GM13976 (cell line): ENCODE data around the gene SLC35A4.

ENCODE experiments used
- DNase-seq: peaks from one replicate; pipeline ENCODE4 v3.0.0; 2012; ENCODE audit warnings: low spot score
- CTCF ChIP-seq: IDR thresholded peaks from 2 replicates; pipeline ENCODE4 v1.5.1; 2012; ENCODE audit warnings: borderline replicate concordance, mild to moderate bottlenecking; ENCODE audit not compliant: insufficient read depth; ENCODE audit errors: extremely low read depth, missing control alignments, control extremely low read depth
- in situ Hi-C: fragments of 300-500 bp; cut with MboI; formaldehyde crosslinking; loops from one replicate; pipeline ENCODE4 v1.12.0; 2022; ENCODE audit warnings: low sequenced_read_pairs, mixed read lengths, inconsistent platforms; ENCODE audit not compliant: unreplicated experiment

Gene SLC35A4

DNA sequence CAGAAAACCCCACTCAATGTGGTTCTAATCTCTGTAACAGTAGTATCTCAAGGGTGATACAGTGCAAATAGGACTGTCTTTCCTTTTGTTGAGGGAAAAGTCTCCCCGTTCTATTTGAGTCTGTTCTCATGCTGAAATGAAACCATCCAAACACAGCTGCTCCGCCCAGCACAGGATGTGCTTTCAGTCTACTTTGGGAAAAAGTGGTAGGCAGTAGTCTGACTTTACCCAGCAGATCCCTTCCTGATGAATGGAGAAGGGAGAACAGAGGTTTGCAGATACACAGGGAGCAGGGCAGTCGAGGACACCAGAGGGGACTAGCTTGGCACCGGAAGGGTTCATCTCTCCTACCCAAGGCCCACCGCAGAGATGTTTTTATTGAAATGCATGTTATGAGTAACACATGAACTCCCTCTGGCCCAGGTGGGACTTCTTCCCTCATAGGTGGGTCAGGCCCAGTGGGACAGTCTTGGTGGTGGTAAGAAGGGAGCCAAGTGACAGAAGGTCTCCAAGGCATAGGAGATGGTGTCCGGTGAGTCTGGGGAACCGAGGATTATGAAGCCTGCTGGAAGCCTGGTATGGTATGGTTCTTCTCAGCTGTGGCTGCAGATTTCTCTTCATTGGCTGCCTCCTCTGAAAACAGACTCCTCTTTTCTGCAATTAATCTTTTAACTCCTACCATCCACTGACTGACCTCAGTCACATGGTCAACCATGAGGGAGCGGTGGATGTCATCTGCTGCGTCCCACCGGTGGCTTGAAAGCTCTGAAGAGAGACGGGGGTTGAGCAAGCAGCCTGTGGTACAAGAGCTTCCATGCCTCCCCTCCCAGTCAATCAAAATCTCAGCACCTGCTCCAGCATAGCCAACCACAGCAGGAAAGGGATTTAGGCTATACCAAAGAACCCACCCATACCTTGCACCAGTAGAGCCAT is 14.2 kb upstream of the SLC35A4 start:
- DNase-seq = no peak
- TF ChIP-seq CTCF = no peak
- in situ Hi-C loops = no loop called here

- in situ Hi-C loops = no loop called here
- no peak for DNase-seq
- no peak for TF ChIP-seq CTCF
These were observed 12.8 kb upstream of the SLC35A4 start for GRCh38 chr5:140551872-140552271.

DNA sequence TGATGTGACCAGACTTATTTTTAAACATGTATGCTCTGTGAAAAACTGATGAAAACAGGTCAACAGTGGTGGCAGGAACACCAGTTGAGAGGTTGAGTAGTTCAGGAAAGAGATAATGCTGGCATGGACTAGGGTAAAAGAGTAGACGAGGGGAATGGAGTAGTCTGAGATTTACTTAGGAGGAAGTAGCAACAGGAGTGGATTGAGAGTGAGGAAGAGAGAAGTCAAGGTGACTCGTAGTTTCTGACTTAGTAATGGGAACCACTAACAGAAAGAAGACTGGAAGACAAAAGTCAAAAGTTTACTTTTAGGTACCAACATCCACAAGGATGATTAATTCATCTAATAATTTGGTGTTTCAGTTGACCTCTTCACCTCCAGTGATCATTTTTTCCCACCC is 11.0 kb upstream of the SLC35A4 start:
- no peak for TF ChIP-seq CTCF
- in situ Hi-C loops = no loop called here
- DNase-seq = no peak

GRCh38 chr5:140554454-140554853 is 10.2 kb upstream of the SLC35A4 start:
- in situ Hi-C loops = no loop called here
- no peak for TF ChIP-seq CTCF

DNA sequence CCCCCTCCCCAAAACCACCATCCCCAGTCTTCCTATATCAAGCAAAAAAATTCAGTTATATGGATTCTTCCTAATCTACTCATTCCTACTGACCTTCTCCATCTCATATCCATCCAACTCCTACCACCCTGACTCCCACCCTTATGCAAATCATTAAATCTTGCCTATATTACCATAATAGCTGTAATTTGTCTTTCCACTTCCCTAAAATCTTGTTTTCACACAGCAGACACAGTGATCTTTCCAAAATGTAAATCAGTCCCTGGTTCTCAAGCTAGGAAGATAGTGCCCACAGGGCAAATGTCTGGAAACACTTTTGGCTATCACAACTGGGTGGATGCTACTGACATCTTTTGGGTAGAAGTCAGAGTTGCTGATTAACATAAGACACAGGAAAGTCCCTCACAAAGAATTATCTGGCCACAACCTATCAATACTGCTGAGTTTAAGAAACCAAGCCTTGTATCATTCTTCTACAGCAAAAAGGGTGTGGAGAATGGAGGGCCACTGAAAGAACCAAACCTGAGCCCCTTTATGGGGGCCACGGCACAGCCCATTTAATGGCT is 8.8 kb upstream of the SLC35A4 start:
- TF ChIP-seq CTCF = no peak
- no peak for DNase-seq
- in situ Hi-C loops = no loop called here

More at GRCh38 chr5:140554454-140554853, 10.2 kb upstream of the SLC35A4 start:
- DNase-seq = no peak

DNA sequence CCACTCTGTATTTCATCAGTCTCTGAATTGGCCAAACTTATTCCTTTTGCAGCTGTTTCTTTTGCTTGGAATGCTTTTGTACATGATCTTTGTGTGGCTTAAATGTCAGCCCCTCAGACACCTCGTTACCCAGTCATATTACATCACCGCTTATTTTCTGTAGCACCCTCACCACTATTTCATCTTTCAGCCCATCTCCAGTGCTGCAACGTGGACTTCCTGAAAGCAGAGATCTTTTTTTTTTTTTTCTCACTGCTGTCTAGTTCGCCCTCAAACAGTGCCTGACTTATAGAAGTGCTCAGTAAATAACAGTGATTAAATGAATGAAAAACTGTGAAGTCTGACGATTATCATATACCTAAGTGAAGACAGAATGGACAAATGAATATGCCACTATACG is 8.2 kb upstream of the SLC35A4 start:
- TF ChIP-seq CTCF = no peak
- in situ Hi-C loops = no loop called here
- DNase-seq = no peak
